K562 (cell line): ENCODE data around the gene CNGB1. TPM values are rescaled to one million over a fixed set of nuclear protein-coding genes. Genes with fewer than 3 reads are reported as not detected.

Experiments used
- ARID1B ChIP-seq: fragments of 450-650 bp; IDR thresholded peaks from 2 replicates; pipeline ENCODE4 v1.6.1; 2016; ENCODE audit warnings: antibody characterized with exemption, mild to moderate bottlenecking, inconsistent platforms
- CBFA2T3 ChIP-seq: fragments of 450-650 bp; IDR thresholded peaks from 2 replicates; pipeline ENCODE4 v1.6.1; 2017
- CBX3 ChIP-seq, 2 experiments: IDR thresholded peaks; 1 replicate in 1 of 2; 2 replicates in 1 of 2; pipeline ENCODE4 v1.6.1; 2012; ENCODE audit warnings: inconsistent platforms in 2 of 2, low read length in 2 of 2, borderline replicate concordance in 1 of 2, control low read depth in 1 of 2
- CSDE1 ChIP-seq, 2 experiments: fragments of 450-650 bp; IDR thresholded peaks; 2 replicates each; pipeline ENCODE4 v1.6.1; 2016; ENCODE audit warnings: mild to moderate bottlenecking in 1 of 2
- EGR1 ChIP-seq: fragments of 450-650 bp; conservative IDR thresholded peaks from 2 replicates; pipeline ENCODE4 v1.6.1; 2017; ENCODE audit warnings: mild to moderate bottlenecking
- ETV5 ChIP-seq: sonication (generic); formaldehyde crosslinking; IDR thresholded peaks from 2 replicates; pipeline ENCODE4 v1.4.0; 2020; ENCODE audit warnings: low read depth, mild to moderate bottlenecking, missing genetic modification reagents
- FOXA3 ChIP-seq, 2 experiments: fragments of 450-650 bp in 1 of 2; sonication (generic) in 1 of 2; formaldehyde crosslinking; IDR thresholded peaks in 1 of 2; conservative IDR thresholded peaks in 1 of 2; 2 replicates each; pipeline versions ENCODE4 v1.4.0 to v1.8.0; 2020 to 2022; ENCODE audit warnings: mild to moderate bottlenecking in 2 of 2, missing genetic modification reagents in 1 of 2
- GATAD2A ChIP-seq: fragments of 450-650 bp; IDR thresholded peaks from 2 replicates; pipeline ENCODE4 v1.6.1; 2017
- MEF2A ChIP-seq: IDR thresholded peaks from 2 replicates; pipeline ENCODE4 v1.6.1; 2011; ENCODE audit warnings: low read depth, mild to moderate bottlenecking, low read length, moderate library complexity; ENCODE audit not compliant: control insufficient read depth
- PRMT5 ChIP-seq: sonication (generic); formaldehyde crosslinking; IDR thresholded peaks from 2 replicates; pipeline ENCODE4 v1.5.0; 2020; ENCODE audit warnings: missing genetic modification reagents
- TCF3 ChIP-seq: sonication (generic); formaldehyde crosslinking; IDR thresholded peaks from 2 replicates; pipeline ENCODE4 v1.4.0; 2020; ENCODE audit warnings: mild to moderate bottlenecking, missing genetic modification reagents
- TRIM24 ChIP-seq, 2 experiments: fragments of 450-650 bp; IDR thresholded peaks; 2 replicates each; pipeline ENCODE4 v1.6.1; 2016
- ZNF75A ChIP-seq: fragments of 450-650 bp; formaldehyde crosslinking; IDR thresholded peaks from 2 replicates; pipeline ENCODE4 v1.4.0; 2020; ENCODE audit warnings: mild to moderate bottlenecking
- polyA plus RNA-seq, 8 experiments: library from polyadenylated mRNA; depleted of rRNA in 4 of 8; stranded (reverse) in 5 of 8; unstranded in 3 of 8; fragments of >200 nt; fragmentation: Nextera tagmentation in 2 of 8; fragmentation: Illumina TruSeq in 1 of 8; extraction: Ambion mirVana in 2 of 8; extraction: Trizol in 1 of 8; gene quantifications; 2 replicates each; pipeline versions ENCODE4 v1.2.1 to v1.2.3, GENCODE V29; 2011 to 2014; ENCODE audit warnings: inconsistent platforms in 1 of 8, missing spikeins in 1 of 8
- total RNA-seq, 7 experiments: library from RNA; depleted of rRNA in 6 of 7; stranded (reverse); fragments of >200 nt in 6 of 7; fragmentation: Illumina TruSeq in 2 of 7; extraction: Trizol in 2 of 7; gene quantifications; 2 replicates each; pipeline versions ENCODE4 v1.2.1 to v1.2.3, GENCODE V29; 2011 to 2021; ENCODE audit warnings: low replicate concordance in 1 of 7
- TF ChIP-seq, protein P1 (sequence below), 2 experiments: IDR thresholded peaks; 2 replicates each; pipeline ENCODE4 v1.6.1; 2011; ENCODE audit warnings: borderline replicate concordance in 1 of 2, control low read depth in 1 of 2, low read depth in 1 of 2, low read length in 1 of 2, mild to moderate bottlenecking in 1 of 2, mixed read lengths in 1 of 2, moderate library complexity in 1 of 2; ENCODE audit not compliant: insufficient read depth in 1 of 2, insufficient read length in 1 of 2, poor library complexity in 1 of 2, severe bottlenecking in 1 of 2; ENCODE audit errors: extremely low read depth in 1 of 2
- TF ChIP-seq, protein P2 (sequence below), 2 experiments: fragments of 150-350 bp in 1 of 2; IDR thresholded peaks; 2 replicates each; pipeline ENCODE4 v1.6.1; 2012 to 2016; ENCODE audit warnings: low read depth in 2 of 2, low read length in 2 of 2, mild to moderate bottlenecking in 1 of 2, moderate library complexity in 1 of 2

The CNGB1 gene
- total and polyA plus RNA-seq, 9 of the 15 experiments (the other 6 are each of a cell fraction or from before 2014, with no cell fraction given) = not detected

GRCh38 chr16:57859331-57859730, 111.6 kb downstream of the CNGB1 start (continued):
- TF ChIP-seq, protein P1, sequence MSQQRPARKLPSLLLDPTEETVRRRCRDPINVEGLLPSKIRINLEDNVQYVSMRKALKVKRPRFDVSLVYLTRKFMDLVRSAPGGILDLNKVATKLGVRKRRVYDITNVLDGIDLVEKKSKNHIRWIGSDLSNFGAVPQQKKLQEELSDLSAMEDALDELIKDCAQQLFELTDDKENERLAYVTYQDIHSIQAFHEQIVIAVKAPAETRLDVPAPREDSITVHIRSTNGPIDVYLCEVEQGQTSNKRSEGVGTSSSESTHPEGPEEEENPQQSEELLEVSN (IDR thresholded peaks at IDR 0.05; ENCODE audit: borderline replicate concordance in 1 of 2, extremely low read depth in 1 of 2, insufficient read depth in 1 of 2, insufficient read length in 1 of 2, low read depth in 1 of 2, low read length in 1 of 2, poor library complexity in 1 of 2, severe bottlenecking in 1 of 2) = no peak
- TF ChIP-seq CSDE1 (IDR thresholded peaks at IDR 0.05) (no peak), CBX3 (IDR thresholded peaks at IDR 0.05; ENCODE audit: borderline replicate concordance in 1 of 2, low read length in 2 of 2) (peak in 1 of 2 experiments; percentile 49; a peak in 1 of 3 replicates), TCF3 (peak; percentile 82), GATAD2A (no peak), ARID1B (peak; percentile 54), TRIM24 (IDR thresholded peaks at IDR 0.05) (peak in 1 of 2 experiments; percentile 39; a peak in 1 of 4 replicates), MEF2A (peak; percentile 91), ZNF75A (CRISPR knock-in tag) (0 out of 2 replicates have a peak, but pooled peaks have one; percentile 18), CBFA2T3 (peak; percentile 58; the same call in 1 of the 2 replicates), FOXA3 (CRISPR knock-in tag; conservative IDR thresholded peaks at IDR 0.05 in 1 of 2, IDR thresholded peaks at IDR 0.05 in 1 of 2) (0 out of 4 replicates have a peak, but pooled peaks of 1 of the 2 experiments have one; percentile 41), ETV5 (CRISPR knock-in tag) (peak; percentile 49; the same call in 1 of the 2 replicates), PRMT5 (CRISPR knock-in tag) (no peak), EGR1 (0 out of 2 replicates have a peak, but pooled peaks have one; percentile 6)
- TF ChIP-seq, protein P2, sequence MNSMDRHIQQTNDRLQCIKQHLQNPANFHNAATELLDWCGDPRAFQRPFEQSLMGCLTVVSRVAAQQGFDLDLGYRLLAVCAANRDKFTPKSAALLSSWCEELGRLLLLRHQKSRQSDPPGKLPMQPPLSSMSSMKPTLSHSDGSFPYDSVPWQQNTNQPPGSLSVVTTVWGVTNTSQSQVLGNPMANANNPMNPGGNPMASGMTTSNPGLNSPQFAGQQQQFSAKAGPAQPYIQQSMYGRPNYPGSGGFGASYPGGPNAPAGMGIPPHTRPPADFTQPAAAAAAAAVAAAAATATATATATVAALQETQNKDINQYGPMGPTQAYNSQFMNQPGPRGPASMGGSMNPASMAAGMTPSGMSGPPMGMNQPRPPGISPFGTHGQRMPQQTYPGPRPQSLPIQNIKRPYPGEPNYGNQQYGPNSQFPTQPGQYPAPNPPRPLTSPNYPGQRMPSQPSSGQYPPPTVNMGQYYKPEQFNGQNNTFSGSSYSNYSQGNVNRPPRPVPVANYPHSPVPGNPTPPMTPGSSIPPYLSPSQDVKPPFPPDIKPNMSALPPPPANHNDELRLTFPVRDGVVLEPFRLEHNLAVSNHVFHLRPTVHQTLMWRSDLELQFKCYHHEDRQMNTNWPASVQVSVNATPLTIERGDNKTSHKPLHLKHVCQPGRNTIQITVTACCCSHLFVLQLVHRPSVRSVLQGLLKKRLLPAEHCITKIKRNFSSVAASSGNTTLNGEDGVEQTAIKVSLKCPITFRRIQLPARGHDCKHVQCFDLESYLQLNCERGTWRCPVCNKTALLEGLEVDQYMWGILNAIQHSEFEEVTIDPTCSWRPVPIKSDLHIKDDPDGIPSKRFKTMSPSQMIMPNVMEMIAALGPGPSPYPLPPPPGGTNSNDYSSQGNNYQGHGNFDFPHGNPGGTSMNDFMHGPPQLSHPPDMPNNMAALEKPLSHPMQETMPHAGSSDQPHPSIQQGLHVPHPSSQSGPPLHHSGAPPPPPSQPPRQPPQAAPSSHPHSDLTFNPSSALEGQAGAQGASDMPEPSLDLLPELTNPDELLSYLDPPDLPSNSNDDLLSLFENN (IDR thresholded peaks at IDR 0.05; ENCODE audit: low read depth in 2 of 2, low read length in 2 of 2) = peak in 1 of 2 experiments; percentile 21; a peak in 1 of 4 replicates
